SK-N-MC (cell line): ENCODE measurements around the gene MSTN.

Experiments
- EZH2 ChIP-seq: fragments of 200-600 bp; sonication (generic); IDR thresholded peaks from one replicate; pipeline ENCODE4 v1.6.1; 2017; ENCODE audit warnings: antibody characterized with exemption
- POLR2AphosphoS5 ChIP-seq: IDR thresholded peaks from 2 replicates; pipeline ENCODE4 v1.6.1; 2012; ENCODE audit warnings: mild to moderate bottlenecking, low read depth, low read length, borderline replicate concordance

GRCh38 chr2:190062053-190062452, 476 bp downstream of the MSTN start:
- TF ChIP-seq EZH2 (no peak), POLR2AphosphoS5 (no peak)
